HG03060 (cell line): ENCODE results near the gene NOP53.
"Not testable (repeated sequence)": the region's sequence is repeated elsewhere in the genome, so short reads cannot be mapped to it uniquely, and the experiment has no call there.

Source experiments
- ATAC-seq: cut with Tn5 transposase; IDR thresholded peaks from one replicate; pipeline ENCODE4 v1.9.1; 2021; ENCODE audit warnings: low read depth, moderate number of reproducible peaks; ENCODE audit not compliant: unreplicated experiment

The NOP53 gene

DNA sequence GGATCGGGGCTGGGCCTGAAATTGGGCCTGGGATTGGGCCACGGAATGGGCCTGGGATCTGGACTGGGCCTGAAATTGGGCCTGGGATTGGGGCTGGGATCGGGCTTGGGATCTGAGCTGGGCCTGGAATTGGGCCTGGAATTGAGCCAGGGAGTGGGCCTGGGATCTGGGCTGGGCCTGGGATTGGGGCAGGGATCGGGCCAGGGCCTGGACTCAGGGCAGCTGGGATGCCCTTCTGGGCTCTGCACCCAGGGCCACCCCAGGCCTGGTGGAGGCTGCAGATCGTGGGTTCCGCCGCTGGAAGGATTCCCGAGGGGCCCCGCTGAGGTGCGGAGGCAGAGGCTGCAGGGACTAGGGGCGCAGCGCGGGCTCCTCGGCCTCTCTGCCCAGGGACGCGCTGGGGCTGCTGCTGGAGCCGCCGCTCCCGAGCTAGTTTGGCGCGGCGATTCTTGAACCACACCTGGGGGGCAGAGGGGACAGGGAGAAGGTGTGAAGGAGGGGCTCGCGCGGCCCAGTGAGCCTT, 57.2 kb downstream of the NOP53 start:
- no peak for ATAC-seq

DNA sequence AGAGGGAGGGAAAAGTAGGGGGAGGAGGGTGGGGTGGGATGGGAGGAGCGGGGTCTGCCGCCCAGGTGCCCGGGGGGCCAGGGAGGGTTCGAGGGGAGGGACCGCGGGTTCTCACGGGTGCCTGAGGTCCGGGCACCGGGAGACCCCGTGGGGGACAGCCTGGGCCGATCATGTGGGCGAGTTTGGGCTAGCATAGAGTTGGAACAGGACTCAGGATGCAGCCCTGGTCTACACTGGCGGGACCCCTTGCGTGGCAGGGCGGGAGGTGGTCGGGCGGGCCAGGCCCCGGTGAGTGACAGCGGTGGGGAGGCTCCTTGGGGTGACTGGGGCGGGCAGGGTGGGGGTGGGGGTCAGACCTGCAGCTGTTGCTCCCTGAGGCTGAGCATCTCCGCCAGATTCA, 57.8 kb downstream of the NOP53 start:
- ATAC-seq, result not testable (repeated sequence)

DNA sequence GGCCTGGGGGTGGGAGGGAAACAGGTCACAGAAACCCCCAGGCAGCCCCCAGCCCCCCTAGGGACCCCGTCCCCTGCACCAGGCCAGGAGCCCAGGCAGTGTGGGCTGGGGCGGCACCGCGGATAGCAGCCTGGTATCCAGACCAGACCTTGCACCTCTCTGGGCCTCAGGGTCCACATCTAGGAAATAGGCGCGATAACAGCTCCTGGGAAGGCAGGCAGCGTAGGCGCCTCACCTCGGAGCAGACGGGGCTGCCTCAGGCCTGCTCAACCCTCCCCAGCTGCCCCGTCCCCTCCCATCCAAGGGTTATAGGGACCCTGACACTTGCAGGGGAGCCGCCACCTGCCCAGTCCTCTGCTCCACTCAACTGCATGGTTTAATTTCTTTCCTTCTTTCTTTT, 58.3 kb downstream of the NOP53 start:
- ATAC-seq, result not testable (repeated sequence)

DNA sequence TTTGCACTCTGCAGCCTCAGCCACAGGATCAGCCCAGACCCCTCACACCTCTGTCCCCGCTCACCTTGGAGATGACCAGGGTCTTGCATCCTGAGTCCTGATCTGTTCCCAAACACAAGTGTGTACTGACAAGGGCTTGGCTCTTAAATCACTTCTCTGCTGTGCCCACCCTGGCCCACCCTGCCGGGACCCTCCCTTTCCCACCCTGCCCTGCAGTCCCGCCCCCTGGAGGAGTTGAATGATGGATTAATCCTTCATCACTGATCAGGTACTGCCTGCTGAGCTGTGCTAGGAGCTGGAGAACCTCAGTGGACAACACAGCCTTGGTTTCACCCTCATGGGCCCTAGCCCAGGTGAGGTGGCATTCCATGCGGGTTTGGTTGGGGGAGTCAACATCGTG, 59.1 kb downstream of the NOP53 start, which contains the start of gene TPRX1:
TSS of gene TPRX1 (minus strand) at position 101 of the 400 bp plus-strand sequence. CDS start at position 89, 12 bp downstream.
- not testable (repeated sequence) for ATAC-seq

DNA sequence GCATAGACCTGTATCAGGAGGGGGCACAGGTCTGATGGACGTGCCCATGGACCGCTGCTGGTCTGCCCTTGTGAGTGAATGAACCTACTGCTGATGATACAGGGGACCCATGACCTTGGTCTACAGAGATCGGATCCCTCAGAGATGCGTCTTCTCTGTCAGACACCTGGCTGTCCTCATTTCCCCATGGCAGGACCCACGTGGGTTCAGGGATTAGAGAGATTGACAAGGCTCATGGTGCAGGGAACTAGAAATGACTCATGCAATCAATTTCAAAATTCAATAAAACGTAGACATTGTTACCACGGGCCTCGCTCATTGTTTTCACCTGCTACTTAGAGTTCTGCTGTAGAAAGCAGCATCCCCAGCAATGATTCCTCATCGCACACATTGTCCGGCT, 60.0 kb downstream of the NOP53 start:
- ATAC-seq, result no peak

DNA sequence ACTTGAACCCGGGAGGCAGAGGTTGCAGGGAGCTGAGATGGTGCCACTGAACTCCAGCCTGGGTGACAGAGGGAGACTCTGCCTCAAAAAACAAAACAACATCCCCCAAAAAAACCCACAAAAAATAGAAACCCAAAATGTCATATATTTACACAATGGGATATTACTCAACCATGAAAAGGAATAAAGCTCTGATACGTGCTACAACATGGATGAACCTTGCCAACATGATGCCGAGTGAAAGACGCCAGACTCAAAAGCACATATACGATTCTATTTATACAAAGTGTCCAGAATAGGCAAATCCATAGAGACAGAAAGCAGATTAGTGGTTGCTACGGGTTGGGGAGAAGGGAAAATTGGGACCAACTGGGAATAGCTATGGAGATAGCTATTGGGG, 61.1 kb downstream of the NOP53 start:
- no peak for ATAC-seq
